B cell (primary cell): ENCODE measurements around the gene VSIG10L.

Experiments used
- CTCF ChIP-seq: fragments of 200-600 bp; IDR thresholded peaks from one replicate; pipeline ENCODE4 v1.8.0; 2022; ENCODE audit warnings: antibody characterized with exemption, mild to moderate bottlenecking
- EZH2 ChIP-seq: IDR thresholded peaks from 2 replicates; pipeline ENCODE4 v1.6.1; 2012; ENCODE audit warnings: borderline replicate concordance, low read depth, mild to moderate bottlenecking, moderate library complexity, low read length; ENCODE audit not compliant: insufficient read depth, poor library complexity, severe bottlenecking

GRCh38 chr19:51324167-51324481 lies 17.8 kb downstream of the VSIG10L start:
- no peak for TF ChIP-seq CTCF
- TF ChIP-seq EZH2 = no peak
